GM18508 (cell line): ENCODE measurements around the gene ATP5F1C.
"Not testable (repeated sequence)": the region's sequence is repeated elsewhere in the genome, so short reads cannot be mapped to it uniquely, and the experiment has no call there.

Experiments
- ATAC-seq: cut with Tn5 transposase; IDR thresholded peaks from one replicate; pipeline ENCODE4 v1.9.1; 2021; ENCODE audit warnings: moderate number of reproducible peaks; ENCODE audit not compliant: insufficient read depth, unreplicated experiment

The ATP5F1C gene

GRCh38 chr10:7792541-7792940 lies 4.6 kb downstream of the ATP5F1C start:
- no peak for ATAC-seq

- ATAC-seq = no peak
Observed at GRCh38 chr10:7794251-7795026, 6.5 kb downstream of the ATP5F1C start.

- no peak for ATAC-seq
Observed at GRCh38 chr10:7795605-7796004, 7.6 kb downstream of the ATP5F1C start.

- ATAC-seq = no peak
Observed at GRCh38 chr10:7797582-7797981, 9.6 kb downstream of the ATP5F1C start.

- ATAC-seq = no peak
Observed at GRCh38 chr10:7802606-7803005, 14.6 kb downstream of the ATP5F1C start.

GRCh38 chr10:7804216-7804615 lies 16.2 kb downstream of the ATP5F1C start:
- no peak for ATAC-seq

GRCh38 chr10:7804741-7805140 lies 16.8 kb downstream of the ATP5F1C start:
- ATAC-seq = no peak

- ATAC-seq = no peak
Observed at GRCh38 chr10:7808686-7809267, 20.8 kb downstream of the ATP5F1C start.

- ATAC-seq = no peak
Observed at GRCh38 chr10:7810443-7810842, 22.5 kb downstream of the ATP5F1C start.

GRCh38 chr10:7811000-7811399 lies 23.0 kb downstream of the ATP5F1C start:
- no peak for ATAC-seq

GRCh38 chr10:7811743-7812142 lies 23.8 kb downstream of the ATP5F1C start:
- ATAC-seq = not testable (repeated sequence)

- ATAC-seq = no peak
Observed at GRCh38 chr10:7813481-7813880, 25.5 kb downstream of the ATP5F1C start.

GRCh38 chr10:7817576-7817975 lies 29.6 kb downstream of the ATP5F1C start:
- ATAC-seq = no peak

- ATAC-seq = no peak
Observed at GRCh38 chr10:7817984-7818294, 30.0 kb downstream of the ATP5F1C start.

GRCh38 chr10:7818295-7819120 lies 30.5 kb downstream of the ATP5F1C start, which contains the start of gene TAF3:
TAF3 (plus strand) TSS chr10:7818505; CDS start chr10:7818710, 205 bp downstream.
- ATAC-seq = peak; percentile 66

- ATAC-seq = peak; percentile 26
Observed at GRCh38 chr10:7819121-7819460, 31.1 kb downstream of the ATP5F1C start.

- no peak for ATAC-seq
Observed at GRCh38 chr10:7824251-7824650, 36.3 kb downstream of the ATP5F1C start.

- no peak for ATAC-seq
Observed at GRCh38 chr10:7826971-7827370, 39.0 kb downstream of the ATP5F1C start.

GRCh38 chr10:7829289-7829834 lies 41.4 kb downstream of the ATP5F1C start:
- no peak for ATAC-seq

GRCh38 chr10:7832060-7832459 lies 44.1 kb downstream of the ATP5F1C start:
- ATAC-seq = no peak

- ATAC-seq = no peak
Observed at GRCh38 chr10:7833210-7833609, 45.2 kb downstream of the ATP5F1C start.
